ENCODE results near the gene MAP3K2.
"Not testable (repeated sequence)": the region's sequence is repeated elsewhere in the genome, so short reads cannot be mapped to it uniquely, and the experiment has no call there.

The MAP3K2 gene

GRCh38 chr2:127353873-127354676 lies 33.7 kb downstream of the MAP3K2 start:
- DNase-seq (ENCODE audit: extremely low read depth in 1 of 2, low read depth in 1 of 2), result not testable (repeated sequence)

GRCh38 chr2:127353223-127353622 lies 34.6 kb downstream of the MAP3K2 start:
- DNase-seq (ENCODE audit: extremely low read depth in 1 of 2, low read depth in 1 of 2), result not testable (repeated sequence)

- DNase-seq (ENCODE audit: extremely low read depth in 1 of 2, low read depth in 1 of 2), result no peak
Measured at GRCh38 chr2:127351603-127352002, 36.2 kb downstream of the MAP3K2 start.

GRCh38 chr2:127348426-127349000 lies 39.3 kb downstream of the MAP3K2 start:
- no peak for DNase-seq (ENCODE audit: extremely low read depth in 1 of 2, low read depth in 1 of 2)

DNA sequence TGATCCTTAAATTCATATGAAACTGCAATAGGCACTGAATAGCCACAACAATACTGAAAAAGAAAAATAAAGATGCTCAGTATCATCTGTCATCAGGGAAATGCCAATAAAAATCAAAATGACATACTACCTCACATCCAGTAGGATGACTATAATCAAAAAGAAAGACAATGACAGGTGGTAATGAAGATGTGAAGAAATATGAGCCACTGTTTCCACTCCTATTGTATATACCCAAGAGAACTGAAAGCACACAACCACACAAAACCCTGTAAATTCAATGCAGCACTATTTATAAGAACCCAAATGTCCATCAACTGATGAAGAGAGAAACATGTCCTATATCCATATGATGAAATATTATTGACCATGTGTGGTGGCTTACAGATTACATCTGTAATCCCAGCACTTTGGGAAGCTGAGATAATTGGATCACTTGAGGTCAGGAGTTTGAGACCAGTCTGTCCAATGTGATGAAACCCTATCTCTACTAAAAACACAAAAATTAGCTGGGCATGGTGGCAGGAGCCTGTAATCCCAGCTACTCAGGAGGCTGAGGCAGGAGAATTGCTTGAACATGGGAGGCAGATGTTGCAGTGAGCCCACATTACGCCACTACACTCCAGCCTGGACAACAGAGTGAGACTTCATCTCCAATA lies 39.9 kb downstream of the MAP3K2 start:
- no peak for DNase-seq (ENCODE audit: extremely low read depth in 1 of 2, low read depth in 1 of 2)

GRCh38 chr2:127347015-127347414 lies 40.8 kb downstream of the MAP3K2 start:
- no peak for DNase-seq (ENCODE audit: extremely low read depth in 1 of 2, low read depth in 1 of 2)

- DNase-seq (ENCODE audit: extremely low read depth in 1 of 2, low read depth in 1 of 2), result no peak
Measured at GRCh38 chr2:127343277-127343676, 44.5 kb downstream of the MAP3K2 start.

- no peak for DNase-seq (ENCODE audit: extremely low read depth in 1 of 2, low read depth in 1 of 2)
Measured at GRCh38 chr2:127342101-127342500, 45.7 kb downstream of the MAP3K2 start.

DNA sequence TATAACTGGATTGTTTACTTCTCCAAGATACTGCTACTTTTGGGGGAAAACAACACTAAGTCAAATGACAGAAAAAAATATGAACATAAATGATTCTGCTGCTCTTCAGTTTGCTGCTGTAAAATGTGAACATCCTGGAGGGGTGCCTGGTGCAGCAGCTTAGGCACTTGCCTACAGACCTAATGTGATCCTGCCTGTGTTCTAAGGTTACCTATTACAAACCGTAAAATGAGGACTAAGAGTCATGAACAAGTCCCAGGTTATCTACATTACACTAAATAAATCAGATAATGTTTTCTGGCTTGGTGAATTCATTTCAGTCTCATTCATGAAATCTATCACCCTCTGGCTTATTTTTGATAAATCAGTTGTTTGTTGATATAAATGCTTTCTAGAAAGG lies 55.4 kb downstream of the MAP3K2 start:
- DNase-seq (ENCODE audit: extremely low read depth in 1 of 2, low read depth in 1 of 2), result no peak

DNA sequence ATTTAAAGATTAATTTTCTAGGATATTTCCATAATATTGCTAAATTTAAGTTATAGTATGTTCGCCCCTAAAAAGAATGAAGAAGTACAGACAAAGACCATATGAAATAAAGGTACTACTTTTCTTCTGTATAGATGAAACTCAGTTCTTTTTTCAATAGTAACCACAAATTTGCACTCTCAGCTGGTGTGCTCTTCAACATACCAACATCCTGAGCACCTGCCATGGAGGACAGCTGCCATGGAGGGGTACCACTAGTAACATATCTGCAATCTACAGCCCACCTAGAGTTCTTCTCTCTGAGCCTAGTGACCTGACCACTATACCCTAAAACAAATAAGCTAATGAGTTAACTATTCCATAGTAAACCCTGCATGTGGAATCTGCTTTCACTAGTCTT lies 57.0 kb downstream of the MAP3K2 start:
- no peak for DNase-seq (ENCODE audit: extremely low read depth in 1 of 2, low read depth in 1 of 2)

GRCh38 chr2:127326289-127326945 lies 61.4 kb downstream of the MAP3K2 start:
- no peak for DNase-seq (ENCODE audit: extremely low read depth in 1 of 2, low read depth in 1 of 2)

GRCh38 chr2:127324635-127325034 lies 63.1 kb downstream of the MAP3K2 start:
- DNase-seq (ENCODE audit: extremely low read depth in 1 of 2, low read depth in 1 of 2), result no peak

- no peak for DNase-seq (ENCODE audit: extremely low read depth in 1 of 2, low read depth in 1 of 2)
Measured at GRCh38 chr2:127321303-127321702, 66.5 kb downstream of the MAP3K2 start.

- DNase-seq (ENCODE audit: extremely low read depth in 1 of 2, low read depth in 1 of 2), result no peak
Measured at GRCh38 chr2:127320586-127321275, 67.0 kb downstream of the MAP3K2 start.

- DNase-seq (ENCODE audit: extremely low read depth in 1 of 2, low read depth in 1 of 2), result no peak
Measured at GRCh38 chr2:127320067-127320466, 67.7 kb downstream of the MAP3K2 start.

DNA sequence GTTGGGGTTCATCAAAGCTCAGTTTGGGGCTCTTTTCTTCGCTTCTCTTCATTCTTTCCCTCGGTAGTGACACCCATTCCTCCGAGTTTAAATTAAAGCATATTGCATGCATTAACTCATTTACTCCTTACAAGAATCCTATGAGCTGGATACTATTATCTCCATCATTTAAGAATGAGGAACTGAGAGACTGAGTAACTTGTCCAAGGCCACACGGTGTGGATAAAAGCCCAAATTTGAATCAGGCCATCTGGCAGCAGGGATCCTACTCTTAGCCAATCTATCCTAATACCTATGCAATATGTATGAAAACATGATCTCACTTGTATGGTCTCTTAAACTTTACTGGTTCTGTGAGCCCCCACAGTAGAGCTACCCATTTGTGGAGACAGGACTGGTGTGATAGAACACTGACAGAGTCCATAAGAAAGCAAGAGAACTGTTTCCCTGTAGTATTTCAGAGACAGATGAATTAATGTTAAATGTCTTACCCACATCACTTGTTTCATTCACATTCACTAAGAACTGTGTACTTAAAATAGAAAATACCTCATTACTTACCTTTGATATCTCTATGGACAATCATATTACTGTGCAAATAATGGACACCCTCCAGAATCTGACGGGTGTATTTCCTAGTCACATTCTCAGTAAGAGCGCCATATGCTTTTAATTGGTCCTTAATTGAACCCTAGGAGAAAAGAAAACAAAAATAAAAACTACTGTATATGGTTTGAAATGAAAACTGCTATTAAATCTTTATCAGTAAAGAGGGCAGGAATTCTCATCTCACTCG lies 73.4 kb downstream of the MAP3K2 start:
- DNase-seq (ENCODE audit: extremely low read depth in 1 of 2, low read depth in 1 of 2), result no peak

- no peak for DNase-seq (ENCODE audit: extremely low read depth in 1 of 2, low read depth in 1 of 2)
Measured at GRCh38 chr2:127313406-127313805, 74.4 kb downstream of the MAP3K2 start.

DNA sequence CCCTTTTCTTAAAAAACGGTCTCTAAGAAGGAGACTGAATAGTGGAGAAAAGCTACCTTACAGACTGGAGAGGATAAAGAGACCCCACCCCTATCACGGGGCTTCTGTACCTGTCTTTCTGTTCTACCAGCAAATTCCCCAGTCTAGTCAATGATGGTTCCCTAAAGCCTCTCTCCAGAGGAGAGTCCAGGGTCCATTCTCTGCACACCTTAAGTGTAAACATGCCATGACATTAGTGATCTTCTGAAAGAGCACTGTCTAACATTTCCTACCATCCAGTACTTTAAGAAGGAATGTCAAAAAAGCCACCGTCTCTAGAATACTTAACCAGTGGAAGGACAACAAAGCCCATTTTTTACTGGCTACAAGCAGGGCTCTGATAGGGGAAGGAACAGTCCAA lies 76.8 kb downstream of the MAP3K2 start:
- DNase-seq (ENCODE audit: extremely low read depth in 1 of 2, low read depth in 1 of 2), result no peak

GRCh38 chr2:127309468-127309867 lies 78.3 kb downstream of the MAP3K2 start:
- DNase-seq (ENCODE audit: extremely low read depth in 1 of 2, low read depth in 1 of 2), result no peak

- DNase-seq (ENCODE audit: extremely low read depth in 1 of 2, low read depth in 1 of 2), result no peak
Measured at GRCh38 chr2:127308586-127309138, 79.1 kb downstream of the MAP3K2 start.

Data from activated CD8-positive, alpha-beta memory T cell treated with anti-CD3 and anti-CD28 coated beads for 1 hour (primary cell).